Epithelial cell of esophagus (primary cell): ENCODE measurements around the gene PDGFC.

Experiments used
- DNase-seq: peaks from one replicate; pipeline ENCODE4 v3.0.0; 2010; ENCODE audit warnings: low read depth
- H3K4me3 ChIP-seq: 2 replicates; pipeline ENCODE4 v1.5.1; 2011; ENCODE audit warnings: mild to moderate bottlenecking, low read length, control low read depth
- CTCF ChIP-seq: IDR thresholded peaks from 2 replicates; pipeline ENCODE4 v1.5.1; 2011; ENCODE audit warnings: low read depth, mild to moderate bottlenecking, low read length, control low read depth, inconsistent platforms; ENCODE audit not compliant: insufficient read depth; ENCODE audit errors: missing control alignments

The PDGFC gene

GRCh38 chr4:156805696-156806095, 165.9 kb downstream of the PDGFC start:
- DNase-seq: peak; percentile 66
- TF ChIP-seq CTCF: no peak
- H3K4me3 ChIP-seq: no peak overlapping the region

GRCh38 chr4:156803056-156803455, 168.5 kb downstream of the PDGFC start:
- H3K4me3 ChIP-seq: no peak overlapping the region
- TF ChIP-seq CTCF: no peak
- no peak for DNase-seq

GRCh38 chr4:156800463-156800862, 171.1 kb downstream of the PDGFC start:
- TF ChIP-seq CTCF: peak; percentile 3

GRCh38 chr4:156799121-156799589, 172.4 kb downstream of the PDGFC start:
- no peak overlapping the region for H3K4me3 ChIP-seq
- no peak for TF ChIP-seq CTCF
- peak; percentile 70 for DNase-seq

More at GRCh38 chr4:156800463-156800862, 171.1 kb downstream of the PDGFC start:
- no peak overlapping the region for H3K4me3 ChIP-seq
- no peak for DNase-seq

- DNase-seq: peak; percentile 78
- no peak overlapping the region for H3K4me3 ChIP-seq
- no peak for TF ChIP-seq CTCF
Measured at GRCh38 chr4:156798438-156798837, 173.2 kb downstream of the PDGFC start.

GRCh38 chr4:156797206-156797605, 174.4 kb downstream of the PDGFC start:
- no peak for TF ChIP-seq CTCF
- no peak for DNase-seq
- no peak overlapping the region for H3K4me3 ChIP-seq

- H3K4me3 ChIP-seq: no peak overlapping the region
- no peak for TF ChIP-seq CTCF
- DNase-seq: no peak
Measured at GRCh38 chr4:156795727-156796126, 175.9 kb downstream of the PDGFC start.
